Right kidney (tissue), 1 donor: Measurements from ENCODE around the gene MTFR2.
A peak's percentile ranks its signal among the peaks of the same experiment; 100 is the strongest.
"Not testable (repeated sequence)": the region's sequence is repeated elsewhere in the genome, so short reads cannot be mapped to it uniquely, and the experiment has no call there.

Experiments
- DNase-seq: peaks from one replicate; pipeline ENCODE4 v3.0.0-alpha.2; 2016

Gene MTFR2

GRCh38 chr6:136235233-136235564, 14.9 kb downstream of the MTFR2 start:
- DNase-seq = no peak

DNA sequence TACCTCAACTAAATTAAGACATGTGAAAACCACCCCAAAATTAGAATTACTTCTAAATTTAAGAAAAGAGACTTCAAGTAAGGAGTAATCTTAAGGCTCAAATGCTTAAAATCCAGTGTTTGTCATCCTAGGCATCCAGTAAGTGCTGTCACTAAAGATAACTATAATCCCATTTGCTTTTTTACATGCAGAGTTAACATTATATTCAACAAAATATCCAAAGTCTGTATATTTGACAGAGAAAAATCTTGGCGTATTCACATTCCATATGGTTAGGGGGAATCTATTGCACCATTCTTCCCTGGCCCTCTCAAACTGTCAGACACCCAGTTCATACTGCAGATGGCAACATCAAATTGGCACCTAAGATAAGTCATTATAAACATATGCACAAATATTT, 17.4 kb downstream of the MTFR2 start:
- DNase-seq = no peak

DNA sequence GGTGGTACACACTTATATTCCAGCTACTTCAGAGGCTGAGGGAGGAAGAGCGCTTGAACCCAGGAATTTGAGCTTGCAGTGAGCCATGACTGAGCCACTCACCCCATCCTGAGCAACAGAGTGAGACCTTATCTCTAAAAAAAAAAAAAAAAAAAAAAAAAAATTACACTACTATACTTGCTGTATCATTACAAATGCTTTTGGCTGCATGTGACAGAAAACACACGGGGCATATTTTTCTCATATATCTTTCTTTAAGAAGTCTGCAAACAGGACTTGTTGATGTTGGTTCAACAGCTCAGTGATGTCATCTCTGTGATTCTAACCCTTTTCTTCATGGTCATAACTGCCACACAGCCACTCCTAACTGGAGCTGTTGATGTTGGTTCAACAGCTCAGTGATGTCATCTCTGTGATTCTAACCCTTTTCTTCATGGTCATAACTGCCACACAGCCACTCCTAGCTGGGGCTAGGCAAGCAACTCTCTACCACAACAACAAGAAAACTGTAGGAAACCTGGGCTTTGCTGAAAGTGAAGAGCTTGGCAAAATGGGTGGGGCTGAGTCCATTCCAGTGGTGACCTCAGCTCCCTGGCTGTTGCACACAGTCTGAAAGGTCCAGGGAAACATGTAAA, 19.8 kb downstream of the MTFR2 start:
- DNase-seq = no peak

DNA sequence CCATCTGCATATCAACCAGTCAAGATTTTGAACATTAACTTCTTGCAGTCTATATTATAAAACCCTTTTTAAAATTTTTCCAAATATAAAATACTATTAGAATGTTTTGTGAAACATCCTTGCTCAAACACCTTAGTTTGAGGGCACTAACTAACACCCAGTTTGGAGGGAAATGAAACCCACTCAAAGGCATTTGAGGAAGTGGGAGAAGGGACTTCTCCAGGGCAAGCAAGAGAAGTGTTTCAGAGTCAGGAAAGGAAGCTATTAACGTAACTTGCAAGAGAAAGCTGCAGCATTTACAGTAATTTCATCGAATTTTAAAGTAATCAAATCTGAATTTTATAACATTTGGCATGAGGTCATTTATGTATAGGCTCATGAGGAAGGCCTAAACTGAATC, 21.3 kb downstream of the MTFR2 start:
- no peak for DNase-seq

- DNase-seq = peak; percentile 31
These were observed 23.3 kb downstream of the MTFR2 start for GRCh38 chr6:136226674-136227377.

DNA sequence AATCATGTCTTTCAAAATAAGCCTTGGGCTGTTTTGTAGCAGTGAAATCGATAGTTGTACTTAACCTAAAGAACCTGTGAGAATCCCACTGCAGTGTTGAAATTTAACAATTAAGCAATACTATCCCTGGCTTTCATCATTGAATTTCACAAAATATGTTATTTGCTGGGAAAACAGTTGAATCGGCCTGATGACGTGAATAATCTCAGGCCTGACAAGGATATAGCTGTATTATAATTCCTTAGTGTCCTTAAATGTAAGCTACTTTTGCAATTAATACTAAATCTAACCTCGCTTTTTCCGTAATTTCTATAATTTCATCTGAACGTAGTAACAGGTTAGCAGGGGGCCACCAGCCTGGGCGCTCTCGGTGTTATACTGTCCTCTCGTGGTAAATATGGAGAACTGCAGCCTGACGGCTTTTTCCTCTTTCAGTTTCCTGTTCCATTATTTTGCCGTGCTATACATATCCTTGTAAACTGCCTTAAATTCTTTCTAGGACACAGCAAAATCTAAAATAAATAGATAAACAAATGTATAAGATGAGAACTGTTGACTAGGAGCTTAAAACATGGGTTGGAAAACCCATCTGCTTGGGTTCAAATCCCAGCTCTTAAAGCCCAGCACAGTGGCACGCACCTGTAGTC, 24.0 kb downstream of the MTFR2 start:
- peak; percentile 67 for DNase-seq

DNA sequence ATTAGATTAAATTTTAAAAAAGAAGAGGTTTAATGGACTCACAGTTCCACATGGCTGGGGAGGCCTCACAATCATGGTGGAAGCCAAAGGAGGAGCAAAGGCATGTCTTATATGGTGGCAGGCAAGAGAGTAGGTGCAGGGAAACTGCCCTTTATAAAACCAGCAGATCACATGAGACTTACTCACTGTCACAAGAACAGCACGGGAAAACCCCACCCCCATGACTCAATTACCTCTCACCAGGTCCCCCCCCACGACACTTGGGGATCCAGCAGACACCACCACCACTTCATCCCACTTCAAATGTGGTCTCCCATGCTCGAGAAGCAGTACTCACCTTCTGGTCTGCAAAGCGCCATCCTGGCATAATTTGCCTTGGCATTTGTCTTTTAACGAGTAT, 24.6 kb downstream of the MTFR2 start:
- no peak for DNase-seq

DNA sequence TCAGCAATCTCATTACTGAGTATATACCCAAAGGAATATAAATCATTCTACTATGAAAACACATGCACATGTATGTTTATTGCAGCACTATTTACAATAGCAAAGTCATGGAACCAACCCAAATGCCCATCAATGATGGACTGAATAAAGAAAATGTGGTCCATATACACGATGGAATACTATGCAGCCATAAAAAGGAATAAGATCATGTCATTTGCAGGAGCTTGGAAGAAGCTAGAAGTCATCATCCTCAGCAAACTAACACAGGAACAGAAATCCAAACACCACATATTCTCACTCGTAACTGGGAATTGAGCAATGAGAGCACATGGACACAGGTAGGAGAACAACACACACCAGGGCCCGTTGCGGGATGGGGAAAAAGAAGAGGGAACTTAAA, 25.1 kb downstream of the MTFR2 start:
- not testable (repeated sequence) for DNase-seq

DNA sequence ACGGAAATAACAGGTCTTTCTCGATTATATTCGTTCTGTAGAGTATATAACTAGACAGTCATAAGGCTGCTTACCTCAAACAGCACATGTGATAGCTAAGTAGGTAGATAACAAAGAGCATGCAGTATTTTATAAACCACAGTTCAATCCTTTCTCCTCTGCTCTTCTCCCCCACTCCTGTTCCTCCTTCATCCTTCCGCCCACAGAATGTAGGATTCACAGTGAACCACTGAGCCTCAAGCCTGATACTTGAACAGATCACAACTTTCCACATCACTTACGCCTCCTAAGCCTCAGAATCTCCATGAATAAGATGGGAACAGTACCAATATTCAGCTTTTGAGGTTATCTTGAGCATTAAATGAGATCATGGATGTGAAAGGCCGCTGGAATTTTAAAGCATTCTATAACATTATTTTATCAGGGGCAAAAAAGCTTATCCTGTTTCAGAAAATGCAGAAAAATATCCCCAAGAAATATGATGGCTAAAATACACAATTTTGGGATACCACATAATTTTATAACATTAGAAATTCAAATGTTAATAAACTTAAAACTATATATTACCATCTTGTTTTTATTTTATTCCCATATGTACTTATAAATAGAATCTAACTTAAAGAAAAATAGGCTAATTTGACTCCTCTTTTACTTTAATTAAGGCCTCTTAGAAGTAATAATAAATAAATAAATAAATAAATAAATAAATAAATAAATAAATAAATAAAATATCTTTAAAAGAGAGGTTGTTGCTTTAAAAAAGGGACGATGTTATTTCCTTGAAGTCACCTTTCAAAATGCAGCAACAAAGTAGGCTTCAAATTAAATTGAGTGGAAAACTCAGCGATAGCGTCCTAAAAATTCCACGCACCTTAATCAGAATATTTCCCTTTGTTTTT, 33.4 kb downstream of the MTFR2 start:
- no peak for DNase-seq

GRCh38 chr6:136213853-136214252, 36.3 kb downstream of the MTFR2 start:
- no peak for DNase-seq

DNA sequence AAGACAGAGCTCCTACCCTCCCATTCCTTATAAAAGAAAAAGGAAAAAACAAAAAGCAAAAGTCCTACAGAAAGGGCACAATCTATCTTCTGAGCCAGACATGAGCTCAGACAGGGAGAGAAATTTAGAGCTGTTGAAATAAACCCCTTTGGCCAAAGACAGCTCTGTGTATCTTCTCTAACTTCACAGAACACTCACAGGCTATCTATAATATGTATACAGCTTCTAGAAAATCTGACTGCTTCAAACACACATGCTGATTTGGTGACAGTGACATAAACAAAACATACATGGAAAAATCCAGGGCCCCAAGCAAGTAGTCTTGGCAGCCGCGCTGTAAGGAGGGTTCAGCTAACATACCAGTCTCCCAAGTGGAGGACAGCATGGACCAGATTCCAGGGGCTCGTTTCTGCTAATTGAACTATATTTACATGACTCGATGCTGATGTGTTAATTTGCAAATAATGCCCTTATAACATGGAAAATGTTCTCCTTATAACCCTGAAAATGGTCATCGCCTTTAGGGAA, 37.0 kb downstream of the MTFR2 start:
- no peak for DNase-seq

DNA sequence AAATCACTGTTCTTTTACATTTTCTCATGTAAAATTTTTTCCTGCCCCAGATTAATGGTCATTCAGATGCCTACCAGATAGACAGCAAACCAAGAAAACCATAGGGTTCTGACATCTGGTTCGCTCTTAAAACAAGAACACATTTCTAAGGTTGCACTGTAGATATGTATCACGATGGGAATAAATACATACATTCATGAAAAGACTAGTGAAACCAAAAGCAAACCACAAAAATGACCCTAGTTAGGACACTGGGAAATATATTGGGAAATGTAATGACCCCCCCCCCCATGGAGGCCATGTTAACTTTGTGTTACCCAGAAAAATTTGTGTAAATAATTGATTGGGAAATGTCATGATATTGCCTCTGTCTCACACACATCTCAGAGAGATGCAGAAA, 37.5 kb downstream of the MTFR2 start:
- DNase-seq = no peak

DNA sequence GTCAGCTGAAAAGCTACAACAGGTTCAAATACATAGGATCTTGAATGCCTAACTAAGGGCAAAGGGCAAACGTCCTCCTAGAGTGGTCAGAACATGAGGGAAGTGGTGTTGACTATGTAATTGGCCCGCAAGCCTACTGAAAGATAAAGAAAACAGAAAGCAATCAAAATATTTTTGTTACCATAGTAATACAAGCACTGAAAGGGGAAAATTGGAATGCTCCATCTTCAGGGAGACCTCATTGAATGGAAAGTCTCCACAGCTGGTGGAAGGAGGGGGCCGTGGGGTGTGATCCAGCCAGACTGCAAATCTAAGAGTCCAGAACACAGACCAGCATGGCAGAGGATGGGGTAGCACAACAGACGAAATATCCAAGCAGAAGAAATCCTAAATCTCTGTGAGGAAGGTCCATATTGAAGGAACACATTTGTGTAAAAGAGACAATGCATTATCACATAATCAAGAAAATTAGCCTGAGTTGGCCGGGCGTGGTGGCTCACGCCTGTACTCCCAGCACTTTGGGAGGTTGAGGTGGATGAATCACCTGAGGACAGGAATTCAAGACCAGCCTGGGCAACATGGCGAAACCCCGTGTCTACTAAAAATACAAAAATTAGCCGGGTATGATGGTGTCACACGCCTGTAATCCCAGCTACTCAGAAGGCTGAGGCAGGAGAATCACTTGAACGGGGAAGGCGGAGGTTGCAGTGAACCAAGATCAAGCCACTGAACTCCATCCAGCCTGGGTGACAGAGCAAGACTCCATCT, 39.5 kb downstream of the MTFR2 start:
- no peak for DNase-seq

GRCh38 chr6:136209496-136209895, 40.6 kb downstream of the MTFR2 start:
- no peak for DNase-seq

GRCh38 chr6:136208783-136209182, 41.3 kb downstream of the MTFR2 start:
- DNase-seq = no peak

DNA sequence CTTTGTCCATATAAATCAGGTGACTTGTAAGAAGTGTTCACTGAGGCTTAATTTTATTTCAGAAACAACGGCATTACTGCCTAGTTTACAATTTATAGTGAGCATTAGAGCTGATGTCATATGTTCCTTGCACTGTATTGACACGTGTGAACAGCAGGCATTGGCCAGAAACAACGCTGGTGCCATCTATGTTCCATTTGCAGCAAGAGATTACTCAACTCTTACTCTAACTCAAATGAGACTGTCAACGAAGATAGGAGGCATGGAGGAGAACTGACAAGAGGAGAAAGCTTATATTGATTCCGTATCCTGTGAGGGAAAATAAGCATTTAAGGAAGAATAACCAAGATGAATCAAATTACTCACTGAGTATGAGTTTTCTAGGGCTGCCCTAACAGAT, 48.4 kb downstream of the MTFR2 start:
- no peak for DNase-seq

DNA sequence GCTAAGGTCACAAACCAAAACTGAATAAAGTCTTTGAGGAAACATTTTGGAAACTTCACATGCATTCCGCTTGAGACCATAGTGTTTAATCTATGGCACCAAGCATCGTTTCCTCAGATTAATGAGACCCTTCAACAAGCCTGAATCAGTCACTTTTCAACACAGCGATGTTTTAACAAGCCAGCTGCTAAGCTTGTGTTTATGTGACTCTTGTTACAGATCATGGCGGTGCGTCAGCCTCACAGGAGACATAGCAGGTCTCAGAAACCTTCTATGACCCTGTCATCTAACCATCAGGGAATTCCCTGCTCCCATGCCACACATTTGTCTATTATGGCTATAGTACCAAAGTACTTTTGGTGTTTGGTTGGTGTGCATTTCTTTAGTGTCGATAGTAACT, 57.2 kb downstream of the MTFR2 start:
- DNase-seq = no peak

GRCh38 chr6:136191606-136192312, 58.4 kb downstream of the MTFR2 start:
- DNase-seq = no peak

DNA sequence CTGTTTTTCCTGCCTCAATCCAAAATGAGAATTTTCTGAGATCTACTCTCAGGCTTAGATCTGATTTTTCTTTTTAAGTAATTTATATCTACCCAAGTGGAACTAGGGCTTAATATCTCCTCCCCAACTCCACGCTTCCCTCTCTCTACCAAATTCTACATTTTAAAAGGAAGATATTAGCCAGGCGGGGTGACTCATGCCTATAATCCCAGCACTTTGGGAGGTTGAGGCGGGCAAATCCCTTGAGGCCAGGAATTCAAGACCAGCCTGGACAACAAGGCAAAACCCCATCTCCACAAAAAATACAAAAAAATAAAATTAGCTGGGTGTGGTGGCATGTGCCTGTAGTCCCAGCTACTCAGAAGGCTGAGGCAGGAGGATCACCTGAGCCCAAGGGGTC, 61.0 kb downstream of the MTFR2 start:
- no peak for DNase-seq

- no peak for DNase-seq
These were observed 61.6 kb downstream of the MTFR2 start for GRCh38 chr6:136188486-136188885.

GRCh38 chr6:136186363-136186762, 63.7 kb downstream of the MTFR2 start:
- DNase-seq = no peak
